GM06990 (cell line): ENCODE results near the gene ALK.
"Not testable (repeated sequence)": the region's sequence is repeated elsewhere in the genome, so short reads cannot be mapped to it uniquely, and the experiment has no call there.

Experiments
- DNase-seq: peaks from one replicate; pipeline ENCODE4 v3.0.0-alpha.2; 2011; ENCODE audit not compliant: insufficient read length; ENCODE audit errors: extremely low read depth
- H3K27me3 ChIP-seq: replicated peaks from 2 replicates; pipeline ENCODE4 v1.6.0; 2011; ENCODE audit warnings: low read length; ENCODE audit not compliant: control insufficient read depth, insufficient read depth
- H3K36me3 ChIP-seq: 2 replicates; pipeline ENCODE4 v1.5.1; 2011; ENCODE audit warnings: low read length; ENCODE audit not compliant: control insufficient read depth, insufficient read depth
- H3K4me3 ChIP-seq: replicated peaks from 2 replicates; pipeline ENCODE4 v1.5.1; 2011; ENCODE audit warnings: low read depth, mild to moderate bottlenecking, control low read depth, low read length
- TF ChIP-seq, protein P1 (sequence below): IDR thresholded peaks from 2 replicates; pipeline ENCODE4 v1.5.1; 2011; ENCODE audit warnings: low read length, control low read depth, mild to moderate bottlenecking, inconsistent platforms; ENCODE audit not compliant: insufficient read depth, poor library complexity, severe bottlenecking

The ALK gene

GRCh38 chr2:29753671-29754444, 167.5 kb downstream of the ALK start:
- H3K36me3 ChIP-seq = no peaks in the 10 kb centered on the region
- no peak overlapping the region for H3K4me3 ChIP-seq
- TF ChIP-seq, protein P1, sequence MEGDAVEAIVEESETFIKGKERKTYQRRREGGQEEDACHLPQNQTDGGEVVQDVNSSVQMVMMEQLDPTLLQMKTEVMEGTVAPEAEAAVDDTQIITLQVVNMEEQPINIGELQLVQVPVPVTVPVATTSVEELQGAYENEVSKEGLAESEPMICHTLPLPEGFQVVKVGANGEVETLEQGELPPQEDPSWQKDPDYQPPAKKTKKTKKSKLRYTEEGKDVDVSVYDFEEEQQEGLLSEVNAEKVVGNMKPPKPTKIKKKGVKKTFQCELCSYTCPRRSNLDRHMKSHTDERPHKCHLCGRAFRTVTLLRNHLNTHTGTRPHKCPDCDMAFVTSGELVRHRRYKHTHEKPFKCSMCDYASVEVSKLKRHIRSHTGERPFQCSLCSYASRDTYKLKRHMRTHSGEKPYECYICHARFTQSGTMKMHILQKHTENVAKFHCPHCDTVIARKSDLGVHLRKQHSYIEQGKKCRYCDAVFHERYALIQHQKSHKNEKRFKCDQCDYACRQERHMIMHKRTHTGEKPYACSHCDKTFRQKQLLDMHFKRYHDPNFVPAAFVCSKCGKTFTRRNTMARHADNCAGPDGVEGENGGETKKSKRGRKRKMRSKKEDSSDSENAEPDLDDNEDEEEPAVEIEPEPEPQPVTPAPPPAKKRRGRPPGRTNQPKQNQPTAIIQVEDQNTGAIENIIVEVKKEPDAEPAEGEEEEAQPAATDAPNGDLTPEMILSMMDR = no peak

GRCh38 chr2:29751390-29751789, 170.0 kb downstream of the ALK start:
- Histone ChIP-seq H3K36me3 (no peaks in the 10 kb centered on the region), H3K4me3 (no peak overlapping the region), H3K27me3 (no peaks in the 10 kb centered on the region)
- TF ChIP-seq, protein P1 = no peak
- no peak for DNase-seq

More at GRCh38 chr2:29753671-29754444, 167.5 kb downstream of the ALK start:
- DNase-seq = no peak
- H3K27me3 ChIP-seq = no peaks in the 10 kb centered on the region; the same call in 1 of the 2 replicates

DNA sequence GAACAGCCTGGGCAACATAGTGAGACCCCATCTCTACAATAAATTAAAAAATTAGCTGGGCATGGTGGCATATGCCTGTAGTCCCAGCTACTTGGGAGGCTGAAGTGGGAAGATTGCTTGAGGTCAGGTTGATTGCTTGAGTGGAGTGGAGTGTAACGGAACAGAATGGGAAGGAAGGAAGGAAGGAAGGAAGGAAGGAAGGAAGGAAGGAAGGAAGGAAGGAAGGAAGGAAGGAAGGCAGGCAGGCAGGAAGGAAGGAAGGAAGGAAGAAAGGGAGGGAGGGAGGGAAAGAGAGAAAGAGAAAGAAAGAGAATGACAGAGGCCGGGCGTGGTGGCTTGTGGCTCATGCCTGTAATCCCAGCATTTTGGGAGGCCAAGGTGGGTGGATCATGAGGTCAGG, 170.9 kb downstream of the ALK start:
- not testable (repeated sequence) for H3K27me3 ChIP-seq, H3K4me3 ChIP-seq, H3K36me3 ChIP-seq, DNase-seq

DNA sequence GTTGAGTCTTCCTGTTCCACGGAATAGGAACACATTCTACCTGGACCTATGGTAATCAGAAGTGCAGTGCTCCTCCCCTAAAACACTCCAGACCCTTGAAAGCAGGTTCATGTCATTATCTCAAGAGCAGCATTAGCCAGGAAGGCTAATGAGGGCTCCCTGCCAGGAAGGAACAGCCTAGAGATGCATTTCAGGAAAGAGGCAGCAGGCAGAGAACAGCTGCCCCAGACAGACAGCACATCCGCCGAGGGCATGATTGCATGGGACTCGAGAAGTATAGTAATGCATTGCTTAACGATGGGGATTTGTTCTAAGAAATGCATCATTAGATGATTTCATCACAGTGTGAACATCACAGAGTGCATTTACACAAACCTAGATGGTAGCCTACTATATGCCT, 171.5 kb downstream of the ALK start:
- Histone ChIP-seq H3K4me3 (no peak overlapping the region), H3K36me3 (no peaks in the 10 kb centered on the region), H3K27me3 (no peaks in the 10 kb centered on the region)
- TF ChIP-seq, protein P1 = no peak
- DNase-seq = no peak

- DNase-seq = no peak
- Histone ChIP-seq H3K27me3 (no peaks in the 10 kb centered on the region), H3K36me3 (no peaks in the 10 kb centered on the region), H3K4me3 (no peak overlapping the region)
- TF ChIP-seq, protein P1 = no peak
Observed at GRCh38 chr2:29749041-29749440, 172.3 kb downstream of the ALK start.

DNA sequence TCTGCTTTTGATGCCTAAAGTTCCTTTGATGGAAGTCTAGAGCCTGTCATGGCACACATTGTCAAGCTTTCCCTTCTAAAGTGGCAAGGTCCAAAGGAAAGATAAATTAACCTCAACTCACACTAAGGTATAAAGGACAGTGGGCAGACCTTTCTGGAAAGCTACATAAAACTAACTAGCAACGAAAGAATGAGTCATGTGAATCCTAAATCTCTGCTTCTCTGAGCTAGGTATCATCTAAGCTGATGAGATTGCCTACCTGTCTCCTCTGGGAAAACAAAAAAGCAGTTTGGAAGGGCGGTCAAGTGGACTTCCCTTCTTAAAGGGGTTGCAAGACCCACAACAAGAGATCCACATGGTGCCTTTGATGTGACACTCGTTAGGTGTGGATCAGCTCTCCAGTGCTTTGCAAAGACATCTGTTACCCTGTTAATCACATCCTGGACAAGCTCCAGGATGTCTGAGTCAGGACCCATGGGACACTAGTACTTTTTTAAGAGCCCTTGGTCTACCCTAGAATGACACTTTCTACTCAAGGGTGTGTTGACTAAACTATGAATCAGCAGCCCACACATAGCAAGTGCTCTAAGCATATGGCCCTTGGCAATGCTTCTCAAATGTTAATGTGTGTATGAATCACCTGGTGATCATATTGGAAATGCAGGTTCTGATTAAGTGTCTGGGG, 173.5 kb downstream of the ALK start:
- H3K4me3 ChIP-seq = no peak overlapping the region
- TF ChIP-seq, protein P1 = no peak
- no peaks in the 10 kb centered on the region for H3K36me3 ChIP-seq
- no peaks in the 10 kb centered on the region for H3K27me3 ChIP-seq
- DNase-seq = no peak
